Hair follicular keratinocyte (primary cell): ENCODE data around the gene CCDC39. TPM values are rescaled to one million over a fixed set of nuclear protein-coding genes. Genes with fewer than 3 reads are reported as not detected.

ENCODE experiments used
- total RNA-seq: library from RNA; depleted of rRNA; stranded (reverse); fragments of >200 nt; gene quantifications from 2 replicates; pipeline ENCODE4 v1.2.3, GENCODE V29; 2015

CCDC39 gene
- 0.04 TPM in 1 of 2 replicates, not detected in the other for total RNA-seq

DNA sequence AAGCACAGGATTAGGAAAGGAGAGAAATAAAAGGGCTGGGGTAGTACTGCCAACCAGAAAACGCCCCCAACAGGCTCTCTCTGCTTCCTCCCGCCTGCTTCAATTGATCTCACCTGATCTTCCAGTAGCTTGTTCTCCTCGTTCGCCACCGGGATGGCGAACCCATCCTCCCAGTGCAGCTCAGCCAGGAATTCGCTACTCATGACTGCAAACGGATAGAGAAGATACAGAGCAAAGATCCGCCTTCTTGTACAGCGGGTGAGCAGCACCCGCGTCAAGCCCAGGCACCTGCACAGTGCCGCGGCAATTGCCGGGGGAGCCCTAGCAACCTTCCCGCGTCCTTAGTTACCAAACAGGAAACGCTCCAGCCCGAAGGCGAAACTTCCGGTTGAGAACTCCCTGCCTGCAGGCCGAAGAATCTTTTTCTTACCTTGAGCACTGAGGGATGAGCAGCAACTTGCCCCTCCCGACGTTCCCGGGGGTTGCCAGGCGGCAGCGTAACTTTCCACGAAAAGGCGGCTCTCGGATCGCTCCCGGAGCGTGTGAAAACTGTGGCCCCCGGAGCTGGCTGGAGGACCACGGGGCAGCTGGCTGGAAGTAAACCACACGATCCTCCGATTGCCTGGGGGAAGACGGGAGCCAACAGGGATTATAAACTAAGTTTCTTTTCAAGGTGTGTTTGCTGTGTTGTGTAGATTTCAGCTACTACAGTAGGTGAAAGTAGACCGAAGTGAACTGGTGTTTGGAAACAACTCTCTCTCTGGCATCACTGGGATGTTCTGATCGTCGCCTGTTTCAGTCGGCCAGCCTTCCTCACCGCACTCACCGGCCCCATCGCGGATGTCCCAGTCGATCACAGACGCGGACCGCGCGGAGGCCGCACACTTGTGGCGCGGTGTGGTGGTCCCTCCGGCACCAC lies at the start of gene CCDC39:
CCDC39 (minus strand) TSS at position 312 of the 919 bp plus-strand sequence; CDS start at position 203, 109 bp downstream.

GRCh38 chr3:180601688-180602666 lies 77.3 kb downstream of the CCDC39 start, which contains the start of gene TTC14:
TSS of gene TTC14 (plus strand) at chr3:180602163. CDS start at chr3:180602262, 99 bp downstream.

Other genes starting within 250 kb of the CCDC39 start
- gene TTC14, start 77.3 kb downstream of the CCDC39 start, total RNA-seq, result 11.8 and 21.0 TPM in 2 replicates
- 76.9 and 89.3 TPM in 2 replicates for gene FXR1, start 233.2 kb upstream of the CCDC39 start, total RNA-seq